Suppressor macrophage treated with lipopolysaccharide for 4 hours (primary cell): ENCODE data around the gene RSPH3.

Source experiments
- DNase-seq: peaks from one replicate; pipeline ENCODE4 v3.0.0-alpha.2; 2020

RSPH3 gene

GRCh38 chr6:158924499-158925455 lies 75.2 kb downstream of the RSPH3 start:
- DNase-seq = no peak

GRCh38 chr6:158923805-158924498 lies 76.0 kb downstream of the RSPH3 start:
- DNase-seq = no peak
